H1 (cell line): ENCODE data around the gene NCAPG2.

Source experiments
- CTCF ChIP-seq, 3 experiments: IDR thresholded peaks; 1 replicate in 2 of 3; 2 replicates in 1 of 3; pipeline versions ENCODE4 v1.5.1 to v1.6.1; 2011; ENCODE audit warnings: low read length in 3 of 3, mild to moderate bottlenecking in 3 of 3, inconsistent platforms in 2 of 3, low read depth in 1 of 3, moderate library complexity in 1 of 3; ENCODE audit not compliant: insufficient read depth in 1 of 3; ENCODE audit errors: control extremely low read depth in 1 of 3
- EP300 ChIP-seq, 2 experiments: IDR thresholded peaks; 1 replicate in 1 of 2; 2 replicates in 1 of 2; pipeline ENCODE4 v1.6.1; 2011 to 2012; ENCODE audit warnings: low read depth in 2 of 2, low read length in 2 of 2, mild to moderate bottlenecking in 2 of 2, borderline replicate concordance in 1 of 2, inconsistent platforms in 1 of 2, moderate library complexity in 1 of 2
- FOSL1 ChIP-seq: IDR thresholded peaks from 2 replicates; pipeline ENCODE4 v1.6.1; 2011; ENCODE audit warnings: mild to moderate bottlenecking, low read depth, low read length, moderate library complexity; ENCODE audit not compliant: insufficient read depth
- POLR2A ChIP-seq, 2 experiments: IDR thresholded peaks; 1 replicate in 1 of 2; 2 replicates in 1 of 2; pipeline ENCODE4 v1.6.1; 2011; ENCODE audit warnings: low read depth in 2 of 2, low read length in 2 of 2, mild to moderate bottlenecking in 2 of 2; ENCODE audit errors: control extremely low read depth in 1 of 2
- RFX5 ChIP-seq: IDR thresholded peaks from 2 replicates; pipeline ENCODE4 v1.6.1; 2011; ENCODE audit warnings: low read depth, low read length, improper control_type of control experiment, borderline replicate concordance
- SP1 ChIP-seq: IDR thresholded peaks from 2 replicates; pipeline ENCODE4 v1.6.1; 2011; ENCODE audit warnings: low read depth, low read length
- TAF1 ChIP-seq: IDR thresholded peaks from 2 replicates; pipeline ENCODE4 v1.6.1; 2011; ENCODE audit warnings: mild to moderate bottlenecking, low read depth, low read length
- TAF7 ChIP-seq: optimal IDR thresholded peaks from 2 replicates; pipeline ENCODE3; 2011; ENCODE audit warnings: low read depth, mild to moderate bottlenecking, inconsistent platforms, low read length, moderate library complexity, borderline replicate concordance

- TF ChIP-seq TAF7 (no peak), CTCF (IDR thresholded peaks at IDR 0.05; ENCODE audit: control extremely low read depth in 1 of 3, insufficient read depth in 1 of 3, low read depth in 1 of 3, low read length in 3 of 3) (no peak), FOSL1 (no peak), TAF1 (no peak), POLR2A (IDR thresholded peaks at IDR 0.05; ENCODE audit: control extremely low read depth in 1 of 2, low read depth in 2 of 2, low read length in 2 of 2) (no peak), EP300 (IDR thresholded peaks at IDR 0.05; ENCODE audit: borderline replicate concordance in 1 of 2, low read depth in 2 of 2, low read length in 2 of 2) (no peak), SP1 (no peak), RFX5 (no peak)
Observed at GRCh38 chr7:158706273-158706704, 1.7 kb upstream of the NCAPG2 start.
